Ectodermal cell (in vitro differentiated cells): ENCODE results near the gene PALLD.

ENCODE experiments used
- H3K27ac ChIP-seq: 2 replicates; pipeline ENCODE4 v1.7.0; 2013; ENCODE audit warnings: mild to moderate bottlenecking, low read depth, low read length; ENCODE audit not compliant: insufficient read depth, poor library complexity, severe bottlenecking
- H3K27me3 ChIP-seq: 2 replicates; pipeline ENCODE4 v1.7.0; 2013; ENCODE audit warnings: mild to moderate bottlenecking, low read length; ENCODE audit not compliant: insufficient read depth, control insufficient read depth, poor library complexity, severe bottlenecking
- H3K36me3 ChIP-seq: one replicate; pipeline ENCODE4 v1.7.0; 2013; ENCODE audit warnings: low read length; ENCODE audit not compliant: control insufficient read depth, insufficient read depth
- H3K4me1 ChIP-seq: one replicate; pipeline ENCODE4 v1.7.0; 2013; ENCODE audit warnings: low read length; ENCODE audit not compliant: control insufficient read depth, insufficient read depth
- H3K4me3 ChIP-seq: 2 replicates; pipeline ENCODE4 v1.7.0; 2013; ENCODE audit warnings: low read depth, low read length, control low read depth; ENCODE audit not compliant: insufficient read depth
- H3K9me3 ChIP-seq: 2 replicates; pipeline ENCODE4 v1.7.0; 2013; ENCODE audit warnings: mild to moderate bottlenecking, low read length, moderate library complexity; ENCODE audit not compliant: control insufficient read depth
- WGBS, 2 experiments: methylation state at CpG; one replicate each; pipeline ENCODE4 v1.1.7; 2013; ENCODE audit warnings: missing lambda C conversion rate in 2 of 2; 5-methylcytosine and 5-hydroxymethylcytosine counted together

Gene PALLD

DNA sequence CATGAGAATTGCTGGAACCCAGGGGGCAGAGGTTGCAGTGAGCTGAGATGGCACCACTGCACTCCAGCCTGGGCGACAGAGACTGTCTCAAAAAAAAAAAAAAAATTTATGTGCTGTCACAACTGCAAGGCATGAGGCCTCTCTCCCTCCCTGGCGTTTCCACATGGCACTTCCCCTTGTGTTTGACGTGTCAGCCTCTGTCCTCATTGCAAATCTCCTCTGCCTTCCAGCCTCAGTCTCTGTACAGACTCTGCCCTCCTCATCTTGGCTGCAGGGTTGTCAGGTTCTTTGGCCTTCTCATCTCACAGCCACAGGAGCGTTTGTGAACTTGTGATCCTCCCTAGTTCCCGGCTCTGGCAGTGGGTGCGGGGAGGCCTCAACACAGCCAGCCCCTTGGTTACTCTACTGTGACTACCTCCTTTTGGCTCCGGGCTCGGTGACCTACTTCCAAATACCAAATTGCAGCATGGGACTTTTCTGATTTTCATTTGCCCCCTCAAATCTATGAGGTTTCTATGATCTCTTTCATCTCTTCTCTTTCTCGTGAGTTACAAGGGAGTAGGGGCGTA lies 263.2 kb downstream of the PALLD start:
- 94 to 96% methylated on average over 10 of the region's 10 CpGs for WGBS, 2 experiments
- H3K27ac ChIP-seq: no peak overlapping the region

DNA sequence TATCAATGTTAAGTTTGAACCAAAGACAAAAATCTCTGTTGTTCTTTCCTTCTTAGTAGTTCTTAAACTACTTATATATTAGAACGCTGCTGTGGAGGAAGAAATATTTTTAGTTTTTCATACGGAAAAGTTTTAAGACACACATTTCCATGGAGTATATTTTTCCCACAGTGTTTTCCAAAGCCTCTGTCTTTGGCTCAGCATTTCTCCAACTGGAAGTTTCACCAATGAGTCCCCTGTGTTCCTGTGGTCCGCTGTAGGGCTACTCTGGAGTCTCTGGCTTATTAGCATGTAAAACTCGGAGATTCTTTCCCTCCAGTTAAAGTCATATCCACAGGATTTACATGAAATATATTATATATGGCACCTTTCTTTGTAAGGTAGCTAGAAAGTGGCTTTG lies 264.2 kb downstream of the PALLD start:
- WGBS, 2 experiments: 88 to 98% methylated on average over 3 to 4 of the region's 4 CpGs
- Histone ChIP-seq H3K36me3 (no peaks in the 10 kb centered on the region), H3K27ac (no peak overlapping the region), H3K9me3 (no peaks in the 10 kb centered on the region), H3K4me1 (no peaks in the 10 kb centered on the region), H3K4me3 (no peak overlapping the region), H3K27me3 (no peaks in the 10 kb centered on the region)

More for the DNA sequence above, 263.2 kb downstream of the PALLD start:
- Histone ChIP-seq H3K4me3 (no peak overlapping the region), H3K36me3 (no peaks in the 10 kb centered on the region), H3K4me1 (no peaks in the 10 kb centered on the region), H3K9me3 (no peaks in the 10 kb centered on the region), H3K27me3 (no peaks in the 10 kb centered on the region)

DNA sequence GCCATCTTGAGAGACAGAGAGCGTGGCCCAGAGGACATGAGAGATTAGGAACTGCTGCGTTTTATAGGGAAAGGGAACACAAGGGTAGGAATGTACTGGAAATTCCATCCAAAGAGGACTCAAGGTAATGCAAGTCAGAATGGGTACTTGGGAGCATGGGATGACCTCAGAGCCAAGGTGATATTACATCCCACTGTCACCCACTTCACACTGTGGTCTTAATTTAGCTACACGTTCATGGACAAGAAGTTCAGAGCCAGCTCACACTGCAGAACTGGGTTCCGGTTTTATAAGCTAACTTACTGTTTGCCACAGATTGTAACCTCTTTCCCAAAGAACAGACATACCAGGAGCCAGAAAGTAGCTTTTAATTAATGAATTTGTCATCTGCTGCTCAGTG lies 268.5 kb downstream of the PALLD start:
- no peaks in the 10 kb centered on the region for H3K9me3 ChIP-seq
- no peaks in the 10 kb centered on the region for H3K27me3 ChIP-seq
- no peak overlapping the region for H3K4me3 ChIP-seq
- 91 to 94% methylated on average over 4 of the region's 4 CpGs for WGBS, 2 experiments
- H3K36me3 ChIP-seq: no peaks in the 10 kb centered on the region
- H3K27ac ChIP-seq: no peak overlapping the region
- H3K4me1 ChIP-seq: no peaks in the 10 kb centered on the region

DNA sequence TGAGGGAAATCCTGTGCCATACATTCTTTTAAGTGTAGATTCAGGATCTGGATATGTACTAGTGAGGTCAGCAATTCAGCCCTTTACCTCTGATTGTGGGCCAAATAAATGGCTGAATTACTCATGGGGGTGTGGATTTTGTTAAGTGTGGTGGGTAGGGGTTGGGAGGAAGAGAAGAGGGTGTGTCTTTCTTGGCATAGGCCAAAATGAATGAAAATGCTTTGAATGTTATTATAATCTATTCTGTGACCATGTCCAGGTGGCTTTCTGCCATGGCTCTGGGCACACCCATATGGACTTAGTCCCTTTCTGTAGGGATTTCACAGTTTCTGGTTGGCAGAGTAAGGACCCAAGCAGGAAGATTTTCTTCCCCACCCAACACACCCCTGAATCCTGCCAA lies 268.9 kb downstream of the PALLD start:
- Histone ChIP-seq H3K36me3 (no peaks in the 10 kb centered on the region), H3K27ac (no peak overlapping the region), H3K4me1 (no peaks in the 10 kb centered on the region), H3K4me3 (no peak overlapping the region), H3K9me3 (no peaks in the 10 kb centered on the region), H3K27me3 (no peaks in the 10 kb centered on the region)

DNA sequence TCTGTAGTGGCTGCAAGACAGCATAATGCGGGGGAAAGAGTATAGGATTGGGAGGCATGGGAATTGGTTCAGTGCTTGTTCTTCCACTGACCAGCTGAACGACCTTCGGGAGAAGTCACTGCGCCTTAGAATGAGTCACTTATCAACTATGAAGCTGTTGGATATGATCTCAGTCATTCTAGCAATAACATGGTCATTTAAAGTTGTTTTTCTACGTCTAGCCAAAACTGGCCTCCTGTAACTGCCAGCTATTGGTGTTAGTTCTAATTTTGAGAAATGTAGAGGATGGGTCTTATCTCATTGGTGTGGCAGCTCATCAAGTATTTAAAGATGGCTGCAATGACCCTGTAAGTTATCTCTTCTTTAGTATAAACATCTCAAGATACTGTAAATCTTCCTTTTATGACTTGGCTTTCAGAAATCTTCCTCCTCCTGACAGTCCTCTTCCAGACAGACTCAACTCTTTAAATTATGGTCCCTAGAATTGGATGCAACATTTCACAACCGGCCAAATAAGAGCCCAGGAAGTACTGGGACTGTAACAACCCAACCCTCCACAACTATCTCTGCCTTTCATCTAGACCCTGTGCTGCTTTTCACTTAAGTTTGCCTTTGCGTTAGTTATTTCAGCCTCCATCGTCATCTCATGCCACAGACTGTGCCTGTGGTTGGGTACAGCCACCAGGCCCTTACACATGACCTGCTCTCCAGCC lies 269.9 kb downstream of the PALLD start:
- H3K27me3 ChIP-seq: no peaks in the 10 kb centered on the region
- H3K4me3 ChIP-seq: no peak overlapping the region
- WGBS, 2 experiments: 95 to 96% methylated on average over 8 of the region's 8 CpGs
- no peak overlapping the region for H3K27ac ChIP-seq
- no peaks in the 10 kb centered on the region for H3K36me3 ChIP-seq
- H3K4me1 ChIP-seq: no peaks in the 10 kb centered on the region
- H3K9me3 ChIP-seq: no peaks in the 10 kb centered on the region

DNA sequence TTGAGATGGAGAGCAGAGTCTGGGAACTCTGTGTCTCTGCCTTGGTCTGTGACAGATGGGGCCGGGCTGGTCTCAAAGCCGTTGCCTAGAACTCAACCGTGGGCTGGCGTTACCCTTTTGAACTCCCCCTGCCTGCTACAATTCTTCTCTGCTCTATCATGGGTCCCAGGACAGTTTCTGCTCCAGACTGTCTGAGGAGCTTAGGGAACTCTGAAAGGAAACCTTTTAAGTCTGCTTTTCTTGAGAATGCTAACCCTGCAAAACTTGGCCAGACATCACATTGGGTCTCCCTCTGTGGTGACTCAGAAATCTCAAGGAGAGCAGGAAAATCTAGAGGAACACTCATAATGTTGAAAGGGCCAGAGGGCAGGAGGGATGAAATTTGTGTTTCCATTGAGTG lies 272.6 kb downstream of the PALLD start:
- no peaks in the 10 kb centered on the region for H3K9me3 ChIP-seq
- no peak overlapping the region for H3K4me3 ChIP-seq
- H3K4me1 ChIP-seq: no peaks in the 10 kb centered on the region
- H3K36me3 ChIP-seq: no peaks in the 10 kb centered on the region
- no peak overlapping the region for H3K27ac ChIP-seq
- 90 to 92% methylated on average over 4 of the region's 4 CpGs for WGBS, 2 experiments
- no peaks in the 10 kb centered on the region for H3K27me3 ChIP-seq

DNA sequence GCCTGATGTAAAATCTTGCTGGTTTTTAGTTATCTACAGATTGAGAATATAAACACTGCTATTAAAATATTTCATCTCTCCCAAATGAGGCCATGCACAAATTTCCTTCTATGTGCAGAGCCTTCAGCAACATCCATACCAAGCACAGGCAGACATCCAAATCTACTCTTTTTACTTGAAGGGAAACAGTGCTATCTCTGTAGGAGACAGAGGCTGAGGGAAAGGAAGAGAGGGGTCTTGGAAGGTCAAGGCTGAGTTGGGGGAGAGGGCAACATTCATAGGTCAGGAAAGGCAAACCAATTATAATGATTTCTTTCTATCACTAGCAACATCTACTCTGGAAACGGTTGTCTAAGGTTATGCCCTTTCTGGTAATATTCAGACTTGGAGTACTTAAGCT lies 273.0 kb downstream of the PALLD start:
- Histone ChIP-seq H3K27me3 (no peaks in the 10 kb centered on the region), H3K36me3 (no peaks in the 10 kb centered on the region), H3K4me3 (no peak overlapping the region), H3K9me3 (no peaks in the 10 kb centered on the region), H3K27ac (no peak overlapping the region), H3K4me1 (no peaks in the 10 kb centered on the region)
- 83 to 92% methylated on average over 1 of the region's 1 CpG for WGBS, 2 experiments

DNA sequence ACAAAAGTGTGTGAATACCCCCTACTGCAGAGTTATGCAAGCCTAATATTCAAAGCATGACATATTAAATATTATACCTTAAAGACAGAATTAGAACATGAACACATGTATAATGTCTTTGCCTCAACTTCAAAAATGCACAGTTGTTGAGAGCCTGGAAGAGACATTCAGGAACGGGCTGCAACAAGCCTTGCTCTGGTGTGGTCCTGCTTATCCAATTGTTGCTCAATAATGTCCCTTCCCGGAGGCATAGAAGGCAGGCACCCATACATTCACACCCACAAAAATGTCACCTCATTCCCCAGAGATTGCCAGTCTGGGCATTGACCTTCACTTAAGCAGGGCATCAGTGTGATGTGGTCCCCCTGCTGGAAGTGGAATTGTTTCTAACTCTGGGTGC lies 274.4 kb downstream of the PALLD start:
- Histone ChIP-seq H3K36me3 (no peaks in the 10 kb centered on the region), H3K4me1 (no peaks in the 10 kb centered on the region), H3K9me3 (peaks cover 4% of the 10 kb centered on the region), H3K27me3 (no peaks in the 10 kb centered on the region), H3K27ac (no peak overlapping the region), H3K4me3 (no peak overlapping the region)
- WGBS, 2 experiments: 95 to 98% methylated on average over 2 of the region's 2 CpGs

DNA sequence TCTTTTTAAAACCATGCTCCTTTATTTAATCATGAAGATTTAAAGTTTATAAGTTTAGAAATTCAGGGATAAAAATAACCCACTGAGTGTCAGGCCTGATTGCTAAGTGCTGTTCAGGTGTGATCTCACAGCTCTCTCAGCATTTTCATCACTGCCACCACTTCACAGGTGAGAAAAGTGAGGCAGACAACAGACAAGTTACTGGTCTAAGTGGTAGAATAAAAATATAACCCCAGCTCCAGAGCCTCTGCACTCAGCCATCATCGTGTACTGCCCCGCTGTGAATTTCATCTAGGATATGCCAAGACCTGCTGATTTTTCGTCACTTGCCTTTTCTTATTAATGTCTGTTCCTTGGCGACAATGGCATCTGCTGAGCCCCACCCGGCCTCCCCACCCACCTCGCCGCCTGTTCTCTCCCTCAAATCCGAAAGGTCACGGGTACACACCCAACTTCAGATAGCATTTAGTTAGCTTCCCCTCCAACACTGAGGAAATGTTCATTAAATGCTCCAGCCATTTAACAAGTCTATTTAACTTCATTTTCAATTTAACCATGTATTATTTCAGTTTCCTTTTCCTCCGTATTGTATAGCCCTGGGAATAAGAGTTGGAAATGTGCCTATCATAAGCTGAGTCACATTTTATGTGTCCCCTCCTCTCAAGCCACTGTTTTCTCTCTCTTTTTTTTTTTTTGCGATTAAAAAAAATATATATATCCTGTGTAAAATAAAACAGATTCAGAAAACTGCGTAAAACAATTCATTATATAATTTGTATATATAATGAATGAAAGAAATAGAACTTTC lies 276.7 kb downstream of the PALLD start:
- Histone ChIP-seq H3K36me3 (no peaks in the 10 kb centered on the region), H3K4me3 (no peak overlapping the region), H3K9me3 (peaks cover 4% of the 10 kb centered on the region), H3K27ac (no peak overlapping the region), H3K4me1 (no peaks in the 10 kb centered on the region), H3K27me3 (no peaks in the 10 kb centered on the region)
- WGBS, 2 experiments: 95% methylated on average over 9 to 10 of the region's 12 CpGs

DNA sequence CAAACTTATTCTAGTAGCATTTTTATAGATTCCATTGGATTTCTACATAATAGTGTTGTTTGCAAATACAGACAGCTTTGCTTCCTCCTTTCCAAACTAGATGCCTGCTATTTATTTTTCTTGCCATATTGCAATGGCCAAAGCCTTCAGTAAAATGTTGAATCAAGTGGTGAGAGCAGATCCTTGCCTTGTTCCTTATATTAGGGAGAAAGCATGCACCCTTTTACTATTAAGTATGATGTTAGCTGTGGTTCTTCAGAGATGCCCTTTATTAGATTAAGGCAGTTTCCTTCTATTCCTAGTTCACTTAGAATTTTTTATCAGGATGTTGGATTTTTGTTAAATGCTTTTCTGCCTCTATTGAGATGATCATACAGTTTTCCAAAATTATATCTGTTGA lies 279.5 kb downstream of the PALLD start:
- peaks cover 4% of the 10 kb centered on the region for H3K9me3 ChIP-seq
- no peak overlapping the region for H3K27ac ChIP-seq
- H3K4me3 ChIP-seq: no peak overlapping the region
- H3K4me1 ChIP-seq: no peaks in the 10 kb centered on the region
- H3K27me3 ChIP-seq: no peaks in the 10 kb centered on the region
- no peaks in the 10 kb centered on the region for H3K36me3 ChIP-seq
